Esophagus squamous epithelium (tissue), 4 donors: ENCODE measurements around the gene SHMT1.
"Not testable (repeated sequence)": the region's sequence is repeated elsewhere in the genome, so short reads cannot be mapped to it uniquely, and the experiment has no call there.

Experiments
- CTCF ChIP-seq, 6 experiments: fragments of 450-650 bp in 4 of 6; fragments of 200-600 bp in 2 of 6; sonication (generic) in 2 of 6; IDR thresholded peaks; one replicate each; pipeline ENCODE4 v1.5.1; 2016 to 2019; ENCODE audit warnings: antibody characterized with exemption in 6 of 6, mild to moderate bottlenecking in 4 of 6, moderate library complexity in 4 of 6
- POLR2A ChIP-seq, 4 donors: fragments of 450-650 bp; IDR thresholded peaks; one replicate each; pipeline ENCODE4 v1.6.1; 2017; ENCODE audit warnings: antibody characterized with exemption in 4 of 4, mild to moderate bottlenecking in 4 of 4, moderate library complexity in 3 of 4

GRCh38 chr17:18403166-18403565 is 39.8 kb upstream of the SHMT1 start:
- not testable (repeated sequence) for TF ChIP-seq CTCF, POLR2A (IDR thresholded peaks at IDR 0.05)
